Measurements from ENCODE around the gene ACADS.

GRCh38 chr12:120755269-120755668, 29.6 kb downstream of the ACADS start:
- TF ChIP-seq CTCF (IDR thresholded peaks at IDR 0.05; ENCODE audit: control extremely low read depth in 1 of 3, insufficient read depth in 1 of 3, low read depth in 1 of 3, low read length in 3 of 3) (no peak), EZH2 (IDR thresholded peaks at IDR 0.05; ENCODE audit: low read depth, low read length, severe bottlenecking) (no peak), CHD2 (IDR thresholded peaks at IDR 0.05; ENCODE audit: low read length) (no peak), POLR2AphosphoS5 (IDR thresholded peaks at IDR 0.05; ENCODE audit: low read depth, low read length) (no peak), HDAC6 (IDR thresholded peaks at IDR 0.05; ENCODE audit: low read depth, low read length) (no peak), ZNF274 (IDR thresholded peaks at IDR 0.05; ENCODE audit: borderline replicate concordance, extremely low read depth, low read length) (no peak), YY1 (IDR thresholded peaks at IDR 0.05; ENCODE audit: low read depth, low read length) (no peak), TAF1 (IDR thresholded peaks at IDR 0.05; ENCODE audit: low read depth, low read length) (no peak), HDAC2 (IDR thresholded peaks at IDR 0.05; ENCODE audit: borderline replicate concordance in 1 of 2, low read depth in 2 of 2, low read length in 2 of 2) (no peak), EGR1 (IDR thresholded peaks at IDR 0.05; ENCODE audit: borderline replicate concordance, low read depth, low read length) (no peak), JUN (IDR thresholded peaks at IDR 0.05; ENCODE audit: low read depth, low read length) (no peak)
